Colonic mucosa (tissue), 4 donors: ENCODE data around the gene TK2. TPM values are rescaled to one million over a fixed set of nuclear protein-coding genes. Genes with fewer than 3 reads are reported as not detected.

Source experiments
- DNase-seq: peaks from one replicate; pipeline ENCODE4 v3.0.0-alpha.2; 2020
- H3K27ac ChIP-seq: fragments of 200-600 bp; one replicate; pipeline ENCODE4 v1.8.0; 2021
- H3K27me3 ChIP-seq: fragments of 200-600 bp; one replicate; pipeline ENCODE4 v1.8.0; 2021
- H3K36me3 ChIP-seq: fragments of 200-600 bp; one replicate; pipeline ENCODE4 v1.8.0; 2021
- H3K4me1 ChIP-seq: fragments of 200-600 bp; one replicate; pipeline ENCODE4 v1.8.0; 2021; ENCODE audit warnings: mild to moderate bottlenecking
- H3K4me3 ChIP-seq: fragments of 200-600 bp; one replicate; pipeline ENCODE4 v1.8.0; 2021
- H3K9ac ChIP-seq, 2 donors: one replicate each; pipeline ENCODE4 v1.7.0; 2013; ENCODE audit warnings: control low read depth in 2 of 2, low read depth in 2 of 2, low read length in 2 of 2
- H3K9me3 ChIP-seq: fragments of 200-600 bp; one replicate; pipeline ENCODE4 v1.8.0; 2021
- intact Hi-C: fragments of 100-400 bp; cut with DNase I; formaldehyde crosslinking; loops from one replicate; pipeline ENCODE4 v1.14.1; 2022
- total RNA-seq, 2 donors: library from RNA; stranded (reverse); fragmentation: NEBNext Ultra II Directional in 1 of 2; extraction: Animal tissue kit (Norgen Biotek cat#: 25700) in 1 of 2; gene quantifications; one replicate each; pipeline ENCODE4 v1.2.1, GENCODE V29; 2021
- TF ChIP-seq, protein P1 (sequence below): fragments of 200-600 bp; IDR thresholded peaks from one replicate; pipeline ENCODE4 v1.8.0; 2022; ENCODE audit warnings: antibody characterized with exemption, mild to moderate bottlenecking
- donor health status: healthy.
- donor health status: DM: no; HTN: no; CAD: no.
- donor health status: DM: no; HTN: no; CAD: no.

The TK2 gene
- total RNA-seq, 2 donors from 2014 or later: 11.9 to 17.0 TPM

DNA sequence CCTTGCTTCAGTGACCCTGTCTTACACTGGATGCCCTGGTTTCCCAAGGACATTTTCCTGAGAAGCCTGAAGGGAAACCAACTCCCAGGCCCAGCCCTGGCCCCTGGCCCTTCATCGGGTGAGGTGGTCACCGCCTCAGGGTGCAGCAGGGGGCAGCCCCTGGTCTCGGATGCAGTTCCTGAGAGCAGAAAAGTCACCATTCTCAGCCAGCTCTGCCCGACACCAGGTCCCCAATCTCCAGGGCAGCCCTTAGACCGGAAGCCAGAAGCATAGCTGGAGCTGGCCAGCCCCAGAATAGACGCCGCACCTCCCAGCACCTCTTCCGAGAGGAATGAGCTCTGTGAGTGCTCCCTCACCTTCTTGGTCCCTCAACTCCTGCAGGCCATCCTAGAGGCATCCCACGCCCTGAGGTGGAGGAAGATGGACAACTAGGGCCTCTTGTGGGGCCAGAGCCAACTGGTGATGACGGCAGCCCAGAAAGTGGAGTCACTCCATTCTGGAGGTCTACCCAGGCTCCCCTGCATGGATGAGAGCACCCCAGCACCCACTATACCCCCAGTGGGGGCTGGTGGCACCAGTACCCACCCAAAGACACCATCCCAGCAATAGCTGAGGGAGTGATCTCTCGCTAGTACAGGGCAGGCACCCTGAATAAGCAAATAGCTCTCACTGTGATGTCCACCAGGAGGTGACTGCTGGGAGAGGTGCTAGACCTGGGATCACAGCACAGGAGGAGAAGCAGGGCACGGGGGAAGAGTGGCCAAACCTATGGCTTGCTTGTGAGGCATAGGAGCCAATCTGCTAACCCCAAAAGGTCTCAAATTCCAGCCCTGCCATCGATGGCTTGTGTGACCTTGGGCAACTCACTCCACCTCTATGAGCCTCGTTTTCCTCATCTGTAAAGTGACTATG lies 56.2 kb downstream of the TK2 start:
- Histone ChIP-seq H3K27ac (no peak overlapping the region), H3K4me3 (no peak overlapping the region), H3K9ac (no peak overlapping the region), H3K9me3 (no peaks in the 10 kb centered on the region), H3K4me1 (no peaks in the 10 kb centered on the region), H3K27me3 (no peaks in the 10 kb centered on the region), H3K36me3 (no peaks in the 10 kb centered on the region)
- DNase-seq: no peak
- TF ChIP-seq, protein P1, sequence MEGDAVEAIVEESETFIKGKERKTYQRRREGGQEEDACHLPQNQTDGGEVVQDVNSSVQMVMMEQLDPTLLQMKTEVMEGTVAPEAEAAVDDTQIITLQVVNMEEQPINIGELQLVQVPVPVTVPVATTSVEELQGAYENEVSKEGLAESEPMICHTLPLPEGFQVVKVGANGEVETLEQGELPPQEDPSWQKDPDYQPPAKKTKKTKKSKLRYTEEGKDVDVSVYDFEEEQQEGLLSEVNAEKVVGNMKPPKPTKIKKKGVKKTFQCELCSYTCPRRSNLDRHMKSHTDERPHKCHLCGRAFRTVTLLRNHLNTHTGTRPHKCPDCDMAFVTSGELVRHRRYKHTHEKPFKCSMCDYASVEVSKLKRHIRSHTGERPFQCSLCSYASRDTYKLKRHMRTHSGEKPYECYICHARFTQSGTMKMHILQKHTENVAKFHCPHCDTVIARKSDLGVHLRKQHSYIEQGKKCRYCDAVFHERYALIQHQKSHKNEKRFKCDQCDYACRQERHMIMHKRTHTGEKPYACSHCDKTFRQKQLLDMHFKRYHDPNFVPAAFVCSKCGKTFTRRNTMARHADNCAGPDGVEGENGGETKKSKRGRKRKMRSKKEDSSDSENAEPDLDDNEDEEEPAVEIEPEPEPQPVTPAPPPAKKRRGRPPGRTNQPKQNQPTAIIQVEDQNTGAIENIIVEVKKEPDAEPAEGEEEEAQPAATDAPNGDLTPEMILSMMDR: no peak
- intact Hi-C loops: no loop called here

DNA sequence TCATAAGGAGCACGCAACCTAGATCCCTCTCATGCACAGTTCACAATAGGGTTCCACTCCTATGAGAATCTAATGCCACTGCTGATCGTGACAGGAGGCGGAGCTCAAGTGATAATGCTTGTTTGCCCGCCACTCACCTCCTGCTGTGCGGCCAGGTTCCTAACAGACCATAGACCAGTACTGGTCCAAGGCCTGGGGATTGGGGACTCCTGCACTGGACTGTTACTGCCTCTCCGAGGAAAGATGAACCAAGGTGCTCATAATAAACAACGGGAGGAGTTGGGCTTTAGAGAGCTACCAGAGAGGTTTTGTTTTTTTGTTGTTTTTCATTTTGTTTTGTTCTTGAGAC lies 58.2 kb downstream of the TK2 start:
- H3K27me3 ChIP-seq: no peaks in the 10 kb centered on the region
- intact Hi-C loops: no loop called here

DNA sequence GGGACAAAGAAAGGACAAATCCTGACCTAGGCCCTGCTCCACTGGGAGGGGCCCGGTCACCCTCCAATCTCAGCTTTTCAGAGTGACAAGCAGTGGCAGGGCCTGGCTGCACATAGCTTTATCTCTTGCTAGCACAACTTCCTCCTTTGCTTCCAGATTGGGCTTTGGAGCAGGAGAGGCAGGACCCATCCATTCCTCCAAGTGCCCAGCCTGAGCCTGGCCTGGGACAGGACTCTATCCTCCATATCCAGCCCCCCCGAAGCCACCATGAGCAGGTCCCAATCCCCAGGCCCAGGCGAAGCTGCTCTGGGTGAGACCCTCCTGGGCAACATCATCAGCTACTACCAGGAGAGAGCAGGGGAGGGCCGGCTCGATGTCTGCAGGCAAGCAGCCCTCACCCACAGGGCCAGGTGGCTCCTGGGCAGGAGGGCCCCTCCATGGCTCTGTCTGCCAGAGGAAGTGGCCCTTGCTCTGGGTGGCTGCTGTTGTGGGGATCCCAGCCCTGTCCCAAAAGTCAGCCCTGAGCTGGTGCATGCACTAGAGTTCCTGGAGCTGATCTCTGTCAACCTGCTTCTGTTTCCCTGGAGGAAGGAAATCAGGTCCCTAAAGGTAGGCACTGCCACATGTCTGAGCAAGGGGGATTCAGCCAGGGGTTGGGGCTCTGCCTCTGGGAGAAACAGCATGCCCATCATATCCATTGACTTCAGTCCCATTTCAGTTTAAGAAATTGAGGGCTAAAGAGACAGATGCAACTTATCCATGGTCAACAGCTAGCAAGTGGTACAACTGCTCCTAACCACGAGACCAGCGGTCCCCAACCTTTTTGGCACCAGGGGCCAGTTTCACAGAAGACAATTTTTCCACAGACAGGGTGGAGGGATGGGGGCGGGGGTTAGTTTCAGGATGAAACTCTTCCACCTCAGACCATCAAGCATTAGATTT lies 58.9 kb downstream of the TK2 start:
- H3K27ac ChIP-seq: no peak overlapping the region
- no peak overlapping the region for H3K4me3 ChIP-seq
- H3K9me3 ChIP-seq: no peaks in the 10 kb centered on the region
- H3K36me3 ChIP-seq: no peaks in the 10 kb centered on the region
- intact Hi-C loops: no loop called here
- no peaks in the 10 kb centered on the region for H3K27me3 ChIP-seq
- TF ChIP-seq, protein P1: no peak
- H3K4me1 ChIP-seq: no peaks in the 10 kb centered on the region
- H3K9ac ChIP-seq: no peak overlapping the region
- DNase-seq: no peak

More for the DNA sequence above, 58.2 kb downstream of the TK2 start:
- Histone ChIP-seq H3K9ac (no peak overlapping the region), H3K4me3 (no peak overlapping the region), H3K27ac (no peak overlapping the region), H3K36me3 (no peaks in the 10 kb centered on the region), H3K9me3 (no peaks in the 10 kb centered on the region), H3K4me1 (no peaks in the 10 kb centered on the region)
- TF ChIP-seq, protein P1: no peak
- no peak for DNase-seq

DNA sequence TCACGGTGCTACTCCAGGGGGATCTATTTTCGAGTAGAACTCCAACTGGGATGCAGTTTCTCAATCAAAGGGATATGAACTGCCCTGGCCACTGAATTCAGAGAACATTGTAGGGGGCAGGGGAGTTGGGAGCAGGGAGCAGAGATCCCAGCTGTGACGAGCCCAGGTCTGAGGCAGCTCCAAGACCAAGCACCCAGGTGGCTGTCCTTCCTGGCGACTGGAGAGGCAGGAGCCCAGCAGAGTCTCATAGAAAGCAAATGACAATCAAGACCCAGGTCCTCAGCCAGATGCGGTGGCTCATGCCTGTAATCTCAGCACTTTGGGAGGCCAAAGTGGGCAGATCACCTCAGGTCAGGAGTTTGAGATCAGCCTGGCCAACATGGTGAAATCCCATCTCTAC lies 60.1 kb downstream of the TK2 start:
- no peaks in the 10 kb centered on the region for H3K4me1 ChIP-seq
- TF ChIP-seq, protein P1: no peak
- H3K9me3 ChIP-seq: no peaks in the 10 kb centered on the region
- intact Hi-C loops: no loop called here
- no peak for DNase-seq
- no peaks in the 10 kb centered on the region for H3K27me3 ChIP-seq
- no peak overlapping the region for H3K27ac ChIP-seq
- H3K4me3 ChIP-seq: no peak overlapping the region
- H3K9ac ChIP-seq: no peak overlapping the region
- H3K36me3 ChIP-seq: no peaks in the 10 kb centered on the region

DNA sequence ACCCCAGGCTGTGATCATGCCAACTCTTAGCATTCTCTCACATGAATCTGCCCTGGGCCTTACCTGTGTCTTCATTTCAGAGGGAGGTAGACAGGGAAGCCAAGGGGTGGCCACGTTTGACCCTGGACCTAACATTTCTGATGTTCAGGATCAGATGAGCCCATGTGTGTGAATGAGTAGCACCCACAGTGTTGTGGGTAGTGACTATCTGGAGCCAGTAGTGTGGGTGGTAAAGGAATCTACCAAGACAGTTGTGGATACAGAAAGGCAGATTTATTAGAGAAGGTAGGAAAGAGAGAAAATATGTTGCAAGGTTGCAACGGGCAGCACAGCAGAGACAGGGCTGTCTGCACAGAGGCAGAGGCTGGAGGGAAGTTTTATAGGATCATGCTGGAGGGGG lies 60.5 kb downstream of the TK2 start:
- DNase-seq: no peak
- intact Hi-C loops: no loop called here

More for the DNA sequence above, 60.5 kb downstream of the TK2 start:
- H3K9me3 ChIP-seq: no peaks in the 10 kb centered on the region
- H3K36me3 ChIP-seq: no peaks in the 10 kb centered on the region
- no peak overlapping the region for H3K4me3 ChIP-seq
- H3K4me1 ChIP-seq: no peaks in the 10 kb centered on the region
- no peak overlapping the region for H3K9ac ChIP-seq
- TF ChIP-seq, protein P1: no peak
- H3K27me3 ChIP-seq: no peaks in the 10 kb centered on the region
- no peak overlapping the region for H3K27ac ChIP-seq
